HepG2 (cell line): ENCODE data around the gene CEP128. TPM values are rescaled to one million over a fixed set of nuclear protein-coding genes. Genes with fewer than 3 reads are reported as not detected.

ENCODE experiments used
- ATAC-seq: fragments of 200-7000 bp; cut with Tn5 transposase; 3 replicates; pipeline ENCODE4 v1.9.1; 2020; ENCODE audit warnings: mild to moderate bottlenecking, moderate library complexity
- BruUV-seq: library from RNA; stranded (reverse); fragments of 400-500 nt; replicated peaks from 2 replicates; lab custom pipeline; 2021; lab: Mats Ljungman, UMichigan
- CTCF ChIA-PET: fragments of 300-600 bp; formaldehyde crosslinking; extraction: SDS; loops from one replicate; lab custom pipeline; 2021; ENCODE audit warnings: low total read pairs, inconsistent platforms, low intra/inter-chr PET ratio; lab: Yijun Ruan, JAX
- POLR2A ChIA-PET: fragments of 350-600 bp; sonication (Branson Sonifier 250); formaldehyde crosslinking; loops from one replicate; lab custom pipeline; 2020; ENCODE audit warnings: antibody characterized with exemption, inconsistent platforms; lab: Yijun Ruan, JAX
- DNase-seq: peaks from one replicate; pipeline ENCODE4 v3.0.0-alpha.2; 2015; ENCODE audit warnings: low spot score
- FAIRE-seq: peaks from 3 replicates; lab custom pipeline; 2011; peaks lifted over from hg19 to GRCh38; lab: Jason Lieb, UNC
- H2AFZ ChIP-seq: one replicate; pipeline ENCODE4 v1.6.1; 2011; ENCODE audit warnings: low read length, inconsistent platforms
- H3K27ac ChIP-seq: fragments of 300-600 bp; 3 replicates; pipeline ENCODE4 v1.8.0; 2011; ENCODE audit warnings: mixed run types, mild to moderate bottlenecking, mixed read lengths, low read length, inconsistent platforms; ENCODE audit not compliant: insufficient read depth; ENCODE audit errors: extremely low read length
- H3K27me3 ChIP-seq, 2 experiments: fragments of 200-600 bp in 1 of 2; 2 replicates in 1 of 2; 3 replicates in 1 of 2; pipeline versions ENCODE4 v1.6.0 to v1.8.0; 2011; ENCODE audit warnings: low read length in 2 of 2, mild to moderate bottlenecking in 2 of 2, moderate library complexity in 2 of 2, inconsistent platforms in 1 of 2; ENCODE audit not compliant: insufficient read depth in 2 of 2, control insufficient read depth in 1 of 2
- H3K36me3 ChIP-seq, 2 experiments: fragments of 200-600 bp in 1 of 2; replicated peaks in 1 of 2; 2 replicates in 1 of 2; 3 replicates in 1 of 2; pipeline versions ENCODE4 v1.5.1 to v1.8.0; 2011; ENCODE audit warnings: low read length in 2 of 2, inconsistent platforms in 1 of 2; ENCODE audit not compliant: insufficient read depth in 2 of 2, control insufficient read depth in 1 of 2
- H3K4me1 ChIP-seq: 2 replicates; pipeline ENCODE4 v1.5.1; 2012; ENCODE audit warnings: low read length, inconsistent platforms; ENCODE audit not compliant: insufficient read depth
- H3K4me2 ChIP-seq: 2 replicates; pipeline ENCODE4 v1.6.0; 2011; ENCODE audit warnings: low read depth, low read length, inconsistent platforms
- H3K4me3 ChIP-seq, 3 experiments: fragments of 200-600 bp in 1 of 3; sonication (generic), shearing (Covaris generic) in 1 of 3; replicated peaks in 1 of 3; 2 replicates each; pipeline ENCODE4 v1.5.1; 2011 to 2016; ENCODE audit warnings: low read length in 3 of 3, inconsistent platforms in 2 of 3, low read depth in 2 of 3, mild to moderate bottlenecking in 2 of 3, control low read depth in 1 of 3, mixed read lengths in 1 of 3; ENCODE audit not compliant: insufficient read depth in 1 of 3
- H3K79me2 ChIP-seq: one replicate; pipeline ENCODE4 v1.6.1; 2011; ENCODE audit warnings: low read length, inconsistent platforms; ENCODE audit not compliant: insufficient read depth
- H3K9ac ChIP-seq: 2 replicates; pipeline ENCODE4 v1.6.0; 2011; ENCODE audit warnings: mild to moderate bottlenecking, low read depth, low read length, inconsistent platforms; ENCODE audit not compliant: insufficient read depth
- H3K9me3 ChIP-seq: 2 replicates; pipeline ENCODE4 v1.5.1; 2012; ENCODE audit warnings: mild to moderate bottlenecking, low read length
- H4K20me1 ChIP-seq: 2 replicates; pipeline ENCODE4 v1.6.0; 2011; ENCODE audit warnings: inconsistent platforms, mild to moderate bottlenecking, low read length, moderate library complexity; ENCODE audit not compliant: insufficient read depth
- ELF4 ChIP-seq: sonication (generic); formaldehyde crosslinking; IDR thresholded peaks from 2 replicates; pipeline ENCODE4 v1.5.0; 2020; ENCODE audit warnings: missing genetic modification reagents, mild to moderate bottlenecking, moderate library complexity, borderline replicate concordance
- HMG20A ChIP-seq: IDR thresholded peaks from 2 replicates; pipeline ENCODE4 v1.6.1; 2016; ENCODE audit warnings: borderline replicate concordance
- HNF4A ChIP-seq: sonication (generic); formaldehyde crosslinking; IDR thresholded peaks from 2 replicates; pipeline ENCODE4 v1.4.0; 2020; ENCODE audit warnings: missing genetic modification reagents
- HNF4G ChIP-seq, 2 experiments: sonication (generic) in 1 of 2; formaldehyde crosslinking in 1 of 2; IDR thresholded peaks; 2 replicates each; pipeline versions ENCODE4 v1.4.0 to v1.6.1; 2011 to 2020; ENCODE audit warnings: borderline replicate concordance in 2 of 2, low read depth in 2 of 2, mild to moderate bottlenecking in 2 of 2, low read length in 1 of 2, missing genetic modification reagents in 1 of 2, moderate library complexity in 1 of 2
- KDM2A ChIP-seq: sonication (generic); formaldehyde crosslinking; IDR thresholded peaks from 2 replicates; pipeline ENCODE4 v1.4.0; 2020; ENCODE audit warnings: low read depth, missing genetic modification reagents, borderline replicate concordance
- MAFF ChIP-seq: IDR thresholded peaks from 2 replicates; pipeline ENCODE4 v1.6.1; 2011; ENCODE audit warnings: low read depth, low read length, improper control_type of control experiment
- ZNF3 ChIP-seq: IDR thresholded peaks from 2 replicates; pipeline ENCODE4 v1.7.0; 2017; ENCODE audit warnings: inconsistent platforms
- ZNF44 ChIP-seq: sonication (generic); formaldehyde crosslinking; IDR thresholded peaks from 2 replicates; pipeline ENCODE4 v1.5.1; 2020; ENCODE audit warnings: mild to moderate bottlenecking, missing genetic modification reagents
- WGBS: methylation state at CpG from one replicate; pipeline ENCODE4 v1.1.6; 2017; ENCODE audit warnings: low lambda C conversion rate; 5-methylcytosine and 5-hydroxymethylcytosine counted together
- in situ Hi-C: cut with HindIII; loops from 2 replicates; pipeline ENCODE4 v1.10.0; 2017; ENCODE audit warnings: low pct_unique_long_range_greater_than_20kb; ENCODE audit not compliant: extremely low pct_ligation_motif_present
- intact Hi-C: fragments of 100-400 bp; cut with micrococcal nuclease; formaldehyde crosslinking; loops from one replicate; pipeline ENCODE4 v1.10.0; 2022; ENCODE audit not compliant: unreplicated experiment
- polyA plus RNA-seq, 8 experiments: library from polyadenylated mRNA; depleted of rRNA in 3 of 8; stranded (reverse) in 7 of 8; unstranded in 1 of 8; fragments of >200 nt; fragmentation: Illumina TruSeq in 4 of 8; extraction: Trizol in 4 of 8; gene quantifications; 2 replicates each; pipeline versions ENCODE4 v1.2.1 to v1.2.3, GENCODE V29; 2011 to 2016; ENCODE audit warnings: low read depth in 4 of 8, missing spikeins in 1 of 8, mixed read lengths in 1 of 8; ENCODE audit not compliant: insufficient read depth in 1 of 8
- total RNA-seq, 5 experiments: library from RNA; depleted of rRNA; stranded (reverse); fragments of >200 nt; fragmentation: Illumina TruSeq; extraction: Trizol; gene quantifications; 2 replicates each; pipeline ENCODE4 v1.2.3, GENCODE V29; 2016; ENCODE audit warnings: low read depth in 1 of 5
- TF ChIP-seq, protein P1 (sequence below): sonication (generic); formaldehyde crosslinking; IDR thresholded peaks from 2 replicates; pipeline ENCODE4 v1.5.0; 2020; ENCODE audit warnings: missing genetic modification reagents
- TF ChIP-seq, protein P2 (sequence below): sonication (generic); formaldehyde crosslinking; IDR thresholded peaks from 2 replicates; pipeline ENCODE4 v1.4.0; 2020; ENCODE audit warnings: mild to moderate bottlenecking, missing genetic modification reagents
- TF ChIP-seq, protein P3 (sequence below): IDR thresholded peaks from 2 replicates; pipeline ENCODE4 v1.4.0; 2020; ENCODE audit warnings: mild to moderate bottlenecking, missing genetic modification reagents

CEP128 gene
- total and polyA plus RNA-seq, 2 of the 13 experiments (the other 11 are each of a cell fraction or from before 2014, with no cell fraction given): 1.3 to 7.5 TPM

DNA sequence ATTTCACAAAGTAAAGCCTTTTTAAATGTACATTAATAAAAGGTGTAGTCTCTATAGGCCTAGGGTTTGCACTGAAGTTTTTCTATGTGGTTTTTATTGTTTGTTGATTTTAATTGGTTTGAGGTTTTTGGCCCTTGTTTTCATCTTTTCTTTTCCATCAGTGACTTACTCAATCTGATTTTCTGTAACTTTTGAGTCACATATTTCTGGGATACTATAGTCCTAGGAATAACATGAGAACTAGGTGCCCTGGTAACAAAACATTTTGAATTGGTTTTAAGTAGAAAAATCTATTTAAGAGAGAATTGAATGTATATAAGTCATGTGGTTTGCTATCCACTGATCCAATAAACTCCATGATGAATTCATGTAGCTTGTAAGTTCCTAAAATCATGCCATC is 311.9 kb downstream of the CEP128 start (continued):
- no peak for TF ChIP-seq HMG20A (CRISPR knock-in tag)
- TF ChIP-seq ELF4 (CRISPR knock-in tag): no peak
- no peak for TF ChIP-seq KDM2A (CRISPR knock-in tag)
- TF ChIP-seq, protein P1, sequence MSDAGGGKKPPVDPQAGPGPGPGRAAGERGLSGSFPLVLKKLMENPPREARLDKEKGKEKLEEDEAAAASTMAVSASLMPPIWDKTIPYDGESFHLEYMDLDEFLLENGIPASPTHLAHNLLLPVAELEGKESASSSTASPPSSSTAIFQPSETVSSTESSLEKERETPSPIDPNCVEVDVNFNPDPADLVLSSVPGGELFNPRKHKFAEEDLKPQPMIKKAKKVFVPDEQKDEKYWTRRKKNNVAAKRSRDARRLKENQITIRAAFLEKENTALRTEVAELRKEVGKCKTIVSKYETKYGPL: no peak
- TF ChIP-seq MAFF: no peak
- no peak for TF ChIP-seq ZNF3 (CRISPR knock-in tag)

DNA sequence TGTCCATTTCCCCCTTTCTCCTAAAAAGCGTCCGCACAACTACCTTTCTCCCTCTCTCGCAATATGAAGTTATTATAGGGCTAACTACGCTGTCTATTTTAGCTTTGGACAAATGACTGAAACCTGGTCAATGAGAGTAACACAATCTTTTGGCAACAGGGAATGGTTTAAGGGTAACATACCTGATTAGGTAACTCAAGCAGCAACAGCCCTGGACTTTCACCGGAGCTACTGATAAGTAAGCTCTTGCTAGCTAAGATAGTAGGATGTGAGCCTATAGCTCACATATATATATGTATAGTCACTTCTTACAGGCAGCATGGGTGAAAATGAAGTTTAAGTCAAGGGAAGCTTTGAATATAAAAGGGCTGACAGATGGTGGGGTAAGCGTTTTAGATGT is 313.0 kb downstream of the CEP128 start:
- in situ Hi-C loops: no loop called here
- no peak overlapping the region for H3K27ac ChIP-seq
- peak; percentile 13 for DNase-seq
- FAIRE-seq: peak; percentile 23
- H3K36me3 ChIP-seq: no peaks in the 10 kb centered on the region
- CTCF ChIA-PET: no interaction called here
- H3K9me3 ChIP-seq: no peaks in the 10 kb centered on the region
- TF ChIP-seq ZNF44 (CRISPR knock-in tag) (no peak), HNF4G (IDR thresholded peaks at IDR 0.05; ENCODE audit: borderline replicate concordance, low read depth, low read length) (peak; percentile 34), HNF4G (CRISPR knock-in tag; IDR thresholded peaks at IDR 0.05; ENCODE audit: borderline replicate concordance, low read depth) (no peak), HNF4A (CRISPR knock-in tag) (peak; percentile 67)
- TF ChIP-seq, protein P2, sequence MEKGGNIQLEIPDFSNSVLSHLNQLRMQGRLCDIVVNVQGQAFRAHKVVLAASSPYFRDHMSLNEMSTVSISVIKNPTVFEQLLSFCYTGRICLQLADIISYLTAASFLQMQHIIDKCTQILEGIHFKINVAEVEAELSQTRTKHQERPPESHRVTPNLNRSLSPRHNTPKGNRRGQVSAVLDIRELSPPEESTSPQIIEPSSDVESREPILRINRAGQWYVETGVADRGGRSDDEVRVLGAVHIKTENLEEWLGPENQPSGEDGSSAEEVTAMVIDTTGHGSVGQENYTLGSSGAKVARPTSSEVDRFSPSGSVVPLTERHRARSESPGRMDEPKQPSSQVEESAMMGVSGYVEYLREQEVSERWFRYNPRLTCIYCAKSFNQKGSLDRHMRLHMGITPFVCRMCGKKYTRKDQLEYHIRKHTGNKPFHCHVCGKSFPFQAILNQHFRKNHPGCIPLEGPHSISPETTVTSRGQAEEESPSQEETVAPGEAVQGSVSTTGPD (CRISPR knock-in tag): no peak
- TF ChIP-seq, protein P3, sequence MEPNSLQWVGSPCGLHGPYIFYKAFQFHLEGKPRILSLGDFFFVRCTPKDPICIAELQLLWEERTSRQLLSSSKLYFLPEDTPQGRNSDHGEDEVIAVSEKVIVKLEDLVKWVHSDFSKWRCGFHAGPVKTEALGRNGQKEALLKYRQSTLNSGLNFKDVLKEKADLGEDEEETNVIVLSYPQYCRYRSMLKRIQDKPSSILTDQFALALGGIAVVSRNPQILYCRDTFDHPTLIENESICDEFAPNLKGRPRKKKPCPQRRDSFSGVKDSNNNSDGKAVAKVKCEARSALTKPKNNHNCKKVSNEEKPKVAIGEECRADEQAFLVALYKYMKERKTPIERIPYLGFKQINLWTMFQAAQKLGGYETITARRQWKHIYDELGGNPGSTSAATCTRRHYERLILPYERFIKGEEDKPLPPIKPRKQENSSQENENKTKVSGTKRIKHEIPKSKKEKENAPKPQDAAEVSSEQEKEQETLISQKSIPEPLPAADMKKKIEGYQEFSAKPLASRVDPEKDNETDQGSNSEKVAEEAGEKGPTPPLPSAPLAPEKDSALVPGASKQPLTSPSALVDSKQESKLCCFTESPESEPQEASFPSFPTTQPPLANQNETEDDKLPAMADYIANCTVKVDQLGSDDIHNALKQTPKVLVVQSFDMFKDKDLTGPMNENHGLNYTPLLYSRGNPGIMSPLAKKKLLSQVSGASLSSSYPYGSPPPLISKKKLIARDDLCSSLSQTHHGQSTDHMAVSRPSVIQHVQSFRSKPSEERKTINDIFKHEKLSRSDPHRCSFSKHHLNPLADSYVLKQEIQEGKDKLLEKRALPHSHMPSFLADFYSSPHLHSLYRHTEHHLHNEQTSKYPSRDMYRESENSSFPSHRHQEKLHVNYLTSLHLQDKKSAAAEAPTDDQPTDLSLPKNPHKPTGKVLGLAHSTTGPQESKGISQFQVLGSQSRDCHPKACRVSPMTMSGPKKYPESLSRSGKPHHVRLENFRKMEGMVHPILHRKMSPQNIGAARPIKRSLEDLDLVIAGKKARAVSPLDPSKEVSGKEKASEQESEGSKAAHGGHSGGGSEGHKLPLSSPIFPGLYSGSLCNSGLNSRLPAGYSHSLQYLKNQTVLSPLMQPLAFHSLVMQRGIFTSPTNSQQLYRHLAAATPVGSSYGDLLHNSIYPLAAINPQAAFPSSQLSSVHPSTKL: 0 out of 2 replicates have a peak, but pooled peaks have one; percentile 12
- TF ChIP-seq, all 625 proteins: peak for 3
- intact Hi-C loops: no loop called here
- Histone ChIP-seq H3K27me3 (no peaks in the 10 kb centered on the region), H3K4me1 (peaks cover 12% of the 10 kb centered on the region), H3K9ac (no peak overlapping the region), H3K79me2 (no peaks in the 10 kb centered on the region), H3K4me2 (no peak overlapping the region), H3K4me3 (no peak overlapping the region), H4K20me1 (no peaks in the 10 kb centered on the region), H2AFZ (peak overlapping the region; percentile 3)
- WGBS: 65% methylated on average over 6 of the region's 6 CpGs
- ATAC-seq: peak; percentile 81
- POLR2A ChIA-PET: no interaction called here
- BruUV-seq: no TSS peak
